ENCODE measurements around the gene CUX1. TPM values are rescaled to one million over a fixed set of nuclear protein-coding genes. Genes with fewer than 3 reads are reported as not detected.
A peak's percentile ranks its signal among the peaks of the same experiment; 100 is the strongest.

Gene CUX1
- total RNA-seq, 4 donors from 2014 or later = 58.2 to 295 (median 76.9) TPM

DNA sequence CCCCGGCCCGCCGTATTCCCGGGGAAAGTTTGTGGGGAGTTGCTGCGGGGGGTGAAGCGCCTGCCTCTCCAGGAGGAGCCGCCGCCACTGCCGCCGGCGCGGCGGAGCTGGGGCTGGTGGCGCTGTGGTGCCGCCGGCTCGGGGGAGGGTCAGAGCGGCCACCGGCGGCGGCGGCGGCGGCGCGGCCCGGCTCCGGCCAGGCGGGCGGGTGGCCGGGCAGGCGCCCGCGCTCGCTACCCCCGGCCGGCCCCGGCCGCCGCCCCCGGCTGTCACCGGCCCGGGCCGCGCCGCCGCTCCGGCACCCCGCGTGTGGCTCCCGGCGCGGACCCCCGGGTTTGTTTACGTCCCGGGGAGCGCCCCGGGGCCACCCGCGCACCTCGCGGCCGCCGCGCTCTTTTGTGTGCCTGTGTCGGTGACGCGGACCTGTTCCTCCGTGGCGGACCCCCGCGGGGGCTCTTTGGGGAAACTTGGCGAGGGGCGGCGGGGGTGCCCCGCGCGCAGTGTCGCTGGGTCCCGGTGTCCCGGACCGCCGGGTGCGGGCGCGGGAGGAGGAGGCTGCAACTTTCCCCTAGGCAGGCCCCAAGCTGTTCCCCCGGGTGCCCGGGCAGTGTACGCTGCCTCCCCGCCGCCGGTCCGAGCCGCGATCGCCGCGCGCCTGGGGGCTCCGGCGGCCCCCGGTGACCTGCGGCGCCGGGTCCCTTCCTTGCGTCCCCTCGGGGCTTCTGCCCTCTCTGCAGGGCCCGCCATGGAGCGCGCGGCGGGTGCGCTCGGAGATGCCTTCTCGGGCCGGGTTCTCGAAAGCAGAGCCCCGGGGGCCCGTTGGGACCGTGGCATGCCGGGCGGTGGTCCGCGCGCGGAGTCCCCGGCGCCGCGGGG is 593 bp upstream of the CUX1 start:
- Histone ChIP-seq H3K36me3 (no peaks in the 10 kb centered on the region), H3K27ac (peak overlapping the region; percentile 88 to 99), H3K4me3 (peak overlapping the region; percentile 58 to 98), H3K27me3 (no peaks in the 10 kb centered on the region), H3K4me1 (no peaks in the 10 kb centered on the region), H3K9me3 (no peaks in the 10 kb centered on the region)
- TF ChIP-seq CTCF (IDR thresholded peaks at IDR 0.05) = peak in 2 of 4 experiments; percentile 23 to 28
- TF ChIP-seq POLR2A (IDR thresholded peaks at IDR 0.05) = no peak
- intact Hi-C loops (cut with DNase I; ENCODE audit: low total_unique reads) = loop anchor here (10.0 kb wide), 1 partner anchor 308 kb away; no protein-coding TSS in a partner anchor
- peak; percentile 38 to 58 for DNase-seq

- H3K4me1 ChIP-seq = no peaks in the 10 kb centered on the region
- DNase-seq = no peak
- intact Hi-C loops (cut with DNase I; ENCODE audit: low total_unique reads) = loop anchor here (10.0 kb wide), 1 partner anchor 306 kb away; no protein-coding TSS in a partner anchor
- no peak for TF ChIP-seq POLR2A (IDR thresholded peaks at IDR 0.05)
- TF ChIP-seq CTCF (IDR thresholded peaks at IDR 0.05) = no peak
- no peaks in the 10 kb centered on the region for H3K36me3 ChIP-seq
- no peaks in the 10 kb centered on the region for H3K27me3 ChIP-seq
- peak overlapping the region; percentile 88 to 99 for H3K27ac ChIP-seq
- peak overlapping the region; percentile 58 to 98 for H3K4me3 ChIP-seq
- no peaks in the 10 kb centered on the region for H3K9me3 ChIP-seq
Measured at GRCh38 chr7:101818287-101819071, 1.1 kb downstream of the CUX1 start.

DNA sequence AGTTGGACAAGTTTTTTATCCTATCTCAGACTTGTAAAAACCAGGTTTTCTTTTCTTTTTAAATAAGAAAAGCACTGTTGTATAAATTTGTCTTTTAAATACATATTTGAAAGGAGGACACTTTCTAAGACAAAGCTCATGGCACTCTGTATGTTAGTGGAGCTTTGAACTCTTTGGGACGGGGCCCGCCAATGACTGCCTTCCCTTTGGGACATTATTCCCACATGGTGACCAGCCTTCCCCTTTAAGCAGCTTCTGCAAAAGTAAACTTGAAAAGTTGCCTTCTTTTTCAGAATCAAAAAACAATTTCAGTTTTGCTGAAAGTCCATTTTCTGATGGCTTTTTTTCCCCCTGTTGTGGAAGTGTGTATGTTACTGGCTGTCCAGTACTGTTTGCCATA is 1.8 kb downstream of the CUX1 start:
- Histone ChIP-seq H3K4me1 (no peaks in the 10 kb centered on the region), H3K27me3 (no peaks in the 10 kb centered on the region), H3K4me3 (no peak overlapping the region), H3K36me3 (no peaks in the 10 kb centered on the region), H3K9me3 (no peaks in the 10 kb centered on the region), H3K27ac (peak overlapping the region; percentile 88 to 99)
- intact Hi-C loops (cut with DNase I; ENCODE audit: low total_unique reads) = loop anchor here (10.0 kb wide), 1 partner anchor 306 kb away; no protein-coding TSS in a partner anchor
- DNase-seq = no peak
- no peak for TF ChIP-seq POLR2A (IDR thresholded peaks at IDR 0.05)
- TF ChIP-seq CTCF (IDR thresholded peaks at IDR 0.05) = no peak

DNA sequence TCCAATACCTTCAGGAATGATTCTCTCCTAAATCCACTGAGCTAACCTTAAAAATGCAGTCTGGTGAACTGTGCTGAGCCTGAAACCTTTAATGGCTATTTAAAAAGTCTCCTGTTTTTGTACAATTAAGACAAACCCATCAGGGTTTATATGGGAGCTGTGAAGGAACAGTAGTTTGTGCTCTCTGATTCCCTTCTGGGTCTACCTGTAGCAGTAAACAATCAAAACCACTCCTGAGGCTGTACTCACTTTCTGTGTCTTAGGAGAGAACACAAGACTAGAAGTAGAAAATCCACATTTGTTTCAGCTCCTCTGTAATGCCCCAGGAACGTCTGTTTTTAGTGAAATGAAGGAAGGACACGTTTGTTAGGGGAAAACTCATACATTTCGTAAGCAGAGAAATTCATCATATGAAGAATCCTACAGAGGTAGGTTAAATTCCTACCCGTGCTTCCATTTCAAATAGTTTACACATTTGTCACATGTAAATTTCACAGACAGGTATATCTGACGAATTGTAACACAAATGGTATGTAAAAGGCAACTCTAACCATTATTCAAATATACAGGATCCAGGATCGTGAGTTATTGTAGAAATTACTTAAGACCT is 2.6 kb downstream of the CUX1 start:
- Histone ChIP-seq H3K9me3 (no peaks in the 10 kb centered on the region), H3K36me3 (no peaks in the 10 kb centered on the region), H3K27ac (peak overlapping the region; percentile 88 to 99), H3K4me1 (no peaks in the 10 kb centered on the region), H3K4me3 (no peak overlapping the region), H3K27me3 (no peaks in the 10 kb centered on the region)
- TF ChIP-seq CTCF (IDR thresholded peaks at IDR 0.05) = no peak
- TF ChIP-seq POLR2A (IDR thresholded peaks at IDR 0.05) = no peak
- DNase-seq = no peak
- intact Hi-C loops (cut with DNase I; ENCODE audit: low total_unique reads) = loop anchor here (10.0 kb wide), 1 partner anchor 305 kb away; no protein-coding TSS in a partner anchor

Measured in uterus (tissue), 4 donors.